GM12801 (cell line): ENCODE data around the gene SAE1.
A peak's percentile ranks its signal among the peaks of the same experiment; 100 is the strongest.

Experiments used
- CTCF ChIP-seq: IDR thresholded peaks from one replicate; pipeline ENCODE4 v1.5.1; 2011; ENCODE audit warnings: control low read depth; ENCODE audit not compliant: insufficient read length; ENCODE audit errors: extremely low read depth

SAE1 gene

GRCh38 chr19:47197141-47197540 is 66.5 kb downstream of the SAE1 start:
- no peak for TF ChIP-seq CTCF

- no peak for TF ChIP-seq CTCF
These were observed 69.9 kb downstream of the SAE1 start for GRCh38 chr19:47200530-47200929.

- no peak for TF ChIP-seq CTCF
These were observed 72.6 kb downstream of the SAE1 start for GRCh38 chr19:47203254-47203653.

GRCh38 chr19:47209319-47210179 is 78.9 kb downstream of the SAE1 start:
- TF ChIP-seq CTCF: no peak

- no peak for TF ChIP-seq CTCF
These were observed 79.5 kb downstream of the SAE1 start for GRCh38 chr19:47210180-47210490.

- peak; percentile 1 for TF ChIP-seq CTCF
These were observed 80.2 kb downstream of the SAE1 start for GRCh38 chr19:47210689-47211316.

GRCh38 chr19:47215581-47215980 is 84.9 kb downstream of the SAE1 start:
- TF ChIP-seq CTCF: no peak
